K562 (cell line): ENCODE results near the gene CCDC9. TPM values are rescaled to one million over a fixed set of nuclear protein-coding genes. Genes with fewer than 3 reads are reported as not detected.
A peak's percentile ranks its signal among the peaks of the same experiment; 100 is the strongest.

Source experiments
- CAMTA2 ChIP-seq: fragments of 250-450 bp; sonication (Bioruptor Pico); conservative IDR thresholded peaks from 2 replicates; pipeline ENCODE4 v1.5.1; 2022
- CHD2 ChIP-seq: IDR thresholded peaks from 2 replicates; pipeline ENCODE4 v1.6.1; 2011; ENCODE audit warnings: low read depth, low read length
- FOXA1 ChIP-seq: fragments of 450-650 bp; IDR thresholded peaks from 2 replicates; pipeline ENCODE4 v1.6.1; 2016; ENCODE audit warnings: mild to moderate bottlenecking, borderline replicate concordance
- HLTF ChIP-seq: fragments of 450-650 bp; IDR thresholded peaks from 2 replicates; pipeline ENCODE4 v1.6.1; 2016
- KAT2B ChIP-seq: IDR thresholded peaks from one replicate; pipeline ENCODE4 v1.6.1; 2012; ENCODE audit warnings: low read depth, mild to moderate bottlenecking, control low read depth, inconsistent platforms, low read length, moderate library complexity
- KLF13 ChIP-seq: fragments of 450-650 bp; IDR thresholded peaks from 2 replicates; pipeline ENCODE4 v1.6.1; 2016; ENCODE audit warnings: missing genetic modification characterization, low read depth, mild to moderate bottlenecking, missing compliant biosample characterization, moderate library complexity, borderline replicate concordance
- NONO ChIP-seq, 2 experiments: fragments of 200-400 bp in 1 of 2; fragments of 450-650 bp in 1 of 2; formaldehyde crosslinking in 1 of 2; IDR thresholded peaks; 2 replicates each; pipeline ENCODE4 v1.6.1; 2017; ENCODE audit warnings: low read depth in 2 of 2, mild to moderate bottlenecking in 2 of 2, moderate library complexity in 2 of 2, low read length in 1 of 2
- PHF20 ChIP-seq: fragments of 450-650 bp; IDR thresholded peaks from 2 replicates; pipeline ENCODE4 v1.6.1; 2018; ENCODE audit not compliant: partially characterized antibody
- PRMT5 ChIP-seq: sonication (generic); formaldehyde crosslinking; IDR thresholded peaks from 2 replicates; pipeline ENCODE4 v1.5.0; 2020; ENCODE audit warnings: missing genetic modification reagents
- RBM34 ChIP-seq: fragments of 200-400 bp; formaldehyde crosslinking; IDR thresholded peaks from 2 replicates; pipeline ENCODE4 v1.6.1; 2018; ENCODE audit warnings: low read length, borderline replicate concordance; ENCODE audit not compliant: insufficient read depth
- SAFB2 ChIP-seq: fragments of 200-400 bp; formaldehyde crosslinking; IDR thresholded peaks from 2 replicates; pipeline ENCODE4 v1.6.1; 2018; ENCODE audit warnings: borderline replicate concordance, low read length, low read depth, moderate library complexity; ENCODE audit not compliant: severe bottlenecking
- SIX5 ChIP-seq, 2 experiments: IDR thresholded peaks; 2 replicates each; pipeline ENCODE4 v1.6.1; 2011; ENCODE audit warnings: low read length in 2 of 2, borderline replicate concordance in 1 of 2, low read depth in 1 of 2, mild to moderate bottlenecking in 1 of 2, moderate library complexity in 1 of 2; ENCODE audit not compliant: insufficient read depth in 1 of 2
- TCF7L2 ChIP-seq: fragments of 150-350 bp; IDR thresholded peaks from 2 replicates; pipeline ENCODE4 v1.6.1; 2016; ENCODE audit warnings: low read depth, mild to moderate bottlenecking, low read length, moderate library complexity
- TRIM24 ChIP-seq, 2 experiments: fragments of 450-650 bp; IDR thresholded peaks; 2 replicates each; pipeline ENCODE4 v1.6.1; 2016
- ZBED1 ChIP-seq: IDR thresholded peaks from 2 replicates; pipeline ENCODE4 v1.6.1; 2014
- ZNF780A ChIP-seq: fragments of 250-450 bp; sonication (Bioruptor Pico); IDR thresholded peaks from 2 replicates; pipeline ENCODE4 v1.5.0; 2021; ENCODE audit warnings: mild to moderate bottlenecking
- polyA plus RNA-seq, 8 experiments: library from polyadenylated mRNA; depleted of rRNA in 4 of 8; stranded (reverse) in 5 of 8; unstranded in 3 of 8; fragments of >200 nt; fragmentation: Nextera tagmentation in 2 of 8; fragmentation: Illumina TruSeq in 1 of 8; extraction: Ambion mirVana in 2 of 8; extraction: Trizol in 1 of 8; gene quantifications; 2 replicates each; pipeline versions ENCODE4 v1.2.1 to v1.2.3, GENCODE V29; 2011 to 2014; ENCODE audit warnings: inconsistent platforms in 1 of 8, missing spikeins in 1 of 8
- total RNA-seq, 7 experiments: library from RNA; depleted of rRNA in 6 of 7; stranded (reverse); fragments of >200 nt in 6 of 7; fragmentation: Illumina TruSeq in 2 of 7; extraction: Trizol in 2 of 7; gene quantifications; 2 replicates each; pipeline versions ENCODE4 v1.2.1 to v1.2.3, GENCODE V29; 2011 to 2021; ENCODE audit warnings: low replicate concordance in 1 of 7
- TF ChIP-seq, protein P1 (sequence below): sonication (generic); formaldehyde crosslinking; IDR thresholded peaks from 2 replicates; pipeline ENCODE4 v1.4.0; 2020; ENCODE audit warnings: mild to moderate bottlenecking, missing genetic modification reagents
- TF ChIP-seq, protein P2 (sequence below), 2 experiments: fragments of 200-800 bp in 1 of 2; sonication (Bioruptor generic) in 1 of 2; sonication (generic) in 1 of 2; formaldehyde crosslinking in 1 of 2; IDR thresholded peaks in 1 of 2; conservative IDR thresholded peaks in 1 of 2; 2 replicates each; pipeline versions ENCODE4 v1.5.0 to v1.6.1; 2016 to 2020; ENCODE audit warnings: missing compliant biosample characterization in 1 of 2, missing genetic modification characterization in 1 of 2, missing genetic modification reagents in 1 of 2
- TF ChIP-seq, protein P3 (sequence below): sonication (generic); formaldehyde crosslinking; IDR thresholded peaks from 2 replicates; pipeline ENCODE4 v1.5.0; 2020; ENCODE audit warnings: missing genetic modification reagents

CCDC9 gene
- total and polyA plus RNA-seq, 9 of the 15 experiments (the other 6 are each of a cell fraction or from before 2014, with no cell fraction given) = 0.23 to 38.6 (median 8.4) TPM

DNA sequence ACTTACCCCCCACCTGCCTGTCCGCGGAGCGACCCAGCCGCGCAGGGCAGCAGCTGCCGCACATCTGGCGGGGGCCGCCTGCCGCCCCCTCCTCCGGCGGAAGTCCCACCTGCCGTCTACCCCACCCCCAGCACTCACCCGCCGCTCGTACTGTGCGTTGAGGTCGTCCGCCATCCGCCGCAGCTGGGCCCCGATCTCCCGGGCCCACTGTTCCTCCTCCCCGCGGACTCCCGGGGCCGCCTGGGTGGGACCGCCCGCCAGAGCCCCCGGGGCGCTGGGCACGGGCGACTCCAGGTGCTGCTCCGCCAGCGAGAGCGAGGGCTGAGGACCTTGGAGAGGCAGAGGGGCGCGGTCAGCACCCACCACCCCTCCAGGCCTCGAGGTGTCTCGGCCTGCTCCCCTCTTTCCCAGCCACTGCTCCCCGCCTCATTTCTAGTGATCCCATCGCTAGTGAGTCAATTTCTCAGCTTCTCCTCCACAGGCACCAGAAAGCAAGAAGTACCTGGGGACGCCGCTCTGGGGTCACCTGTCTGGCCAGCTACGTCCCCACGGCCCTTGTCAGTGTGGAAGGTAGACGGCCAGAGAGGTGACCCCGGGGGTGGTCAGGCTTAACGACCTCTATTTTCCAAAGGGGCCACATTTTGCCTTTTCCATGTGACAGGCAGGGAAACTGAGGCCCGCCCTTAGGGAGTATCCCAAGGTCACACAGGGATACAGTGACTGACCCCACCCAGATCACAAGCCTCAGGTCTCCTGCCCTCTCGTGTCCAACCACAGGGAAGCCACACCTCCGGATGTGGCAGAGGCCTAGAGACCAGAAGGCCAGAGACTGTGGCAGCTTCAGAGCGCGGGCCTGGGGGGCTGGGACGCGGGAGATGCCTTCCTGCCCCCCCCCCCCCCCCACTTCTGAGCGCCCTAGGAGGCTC, 29.6 kb upstream of the CCDC9 start (continued):
- TF ChIP-seq SAFB2 = no peak
- no peak for TF ChIP-seq SIX5 (IDR thresholded peaks at IDR 0.05; ENCODE audit: borderline replicate concordance in 1 of 2, insufficient read depth in 1 of 2, low read depth in 1 of 2, low read length in 2 of 2)
- TF ChIP-seq RBM34 = peak; percentile 15; the same call in 1 of the 2 replicates
- TF ChIP-seq NONO (IDR thresholded peaks at IDR 0.05; ENCODE audit: low read depth in 2 of 2, low read length in 1 of 2) = peak in 1 of 2 experiments; percentile 99; a peak in 2 of 4 replicates
- TF ChIP-seq, protein P1, sequence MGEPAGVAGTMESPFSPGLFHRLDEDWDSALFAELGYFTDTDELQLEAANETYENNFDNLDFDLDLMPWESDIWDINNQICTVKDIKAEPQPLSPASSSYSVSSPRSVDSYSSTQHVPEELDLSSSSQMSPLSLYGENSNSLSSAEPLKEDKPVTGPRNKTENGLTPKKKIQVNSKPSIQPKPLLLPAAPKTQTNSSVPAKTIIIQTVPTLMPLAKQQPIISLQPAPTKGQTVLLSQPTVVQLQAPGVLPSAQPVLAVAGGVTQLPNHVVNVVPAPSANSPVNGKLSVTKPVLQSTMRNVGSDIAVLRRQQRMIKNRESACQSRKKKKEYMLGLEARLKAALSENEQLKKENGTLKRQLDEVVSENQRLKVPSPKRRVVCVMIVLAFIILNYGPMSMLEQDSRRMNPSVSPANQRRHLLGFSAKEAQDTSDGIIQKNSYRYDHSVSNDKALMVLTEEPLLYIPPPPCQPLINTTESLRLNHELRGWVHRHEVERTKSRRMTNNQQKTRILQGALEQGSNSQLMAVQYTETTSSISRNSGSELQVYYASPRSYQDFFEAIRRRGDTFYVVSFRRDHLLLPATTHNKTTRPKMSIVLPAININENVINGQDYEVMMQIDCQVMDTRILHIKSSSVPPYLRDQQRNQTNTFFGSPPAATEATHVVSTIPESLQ (CRISPR knock-in tag) = no peak
- TF ChIP-seq FOXA1 = no peak
- TF ChIP-seq CHD2 = no peak
- no peak; the same call in 1 of the 2 replicates for TF ChIP-seq HLTF
- TF ChIP-seq, protein P2, sequence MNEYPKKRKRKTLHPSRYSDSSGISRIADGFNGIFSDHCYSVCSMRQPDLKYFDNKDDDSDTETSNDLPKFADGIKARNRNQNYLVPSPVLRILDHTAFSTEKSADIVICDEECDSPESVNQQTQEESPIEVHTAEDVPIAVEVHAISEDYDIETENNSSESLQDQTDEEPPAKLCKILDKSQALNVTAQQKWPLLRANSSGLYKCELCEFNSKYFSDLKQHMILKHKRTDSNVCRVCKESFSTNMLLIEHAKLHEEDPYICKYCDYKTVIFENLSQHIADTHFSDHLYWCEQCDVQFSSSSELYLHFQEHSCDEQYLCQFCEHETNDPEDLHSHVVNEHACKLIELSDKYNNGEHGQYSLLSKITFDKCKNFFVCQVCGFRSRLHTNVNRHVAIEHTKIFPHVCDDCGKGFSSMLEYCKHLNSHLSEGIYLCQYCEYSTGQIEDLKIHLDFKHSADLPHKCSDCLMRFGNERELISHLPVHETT (CRISPR knock-in tag; conservative IDR thresholded peaks at IDR 0.05 in 1 of 2, IDR thresholded peaks at IDR 0.05 in 1 of 2) = no peak; a peak in 1 of 4 replicates
- no peak for TF ChIP-seq TCF7L2
- no peak for TF ChIP-seq KAT2B
- TF ChIP-seq KLF13 = no peak; the same call in 1 of the 2 replicates
- peak; percentile 57 for TF ChIP-seq PHF20
- TF ChIP-seq TRIM24 (IDR thresholded peaks at IDR 0.05) = no peak; a peak in 1 of 4 replicates
- TF ChIP-seq, protein P3, sequence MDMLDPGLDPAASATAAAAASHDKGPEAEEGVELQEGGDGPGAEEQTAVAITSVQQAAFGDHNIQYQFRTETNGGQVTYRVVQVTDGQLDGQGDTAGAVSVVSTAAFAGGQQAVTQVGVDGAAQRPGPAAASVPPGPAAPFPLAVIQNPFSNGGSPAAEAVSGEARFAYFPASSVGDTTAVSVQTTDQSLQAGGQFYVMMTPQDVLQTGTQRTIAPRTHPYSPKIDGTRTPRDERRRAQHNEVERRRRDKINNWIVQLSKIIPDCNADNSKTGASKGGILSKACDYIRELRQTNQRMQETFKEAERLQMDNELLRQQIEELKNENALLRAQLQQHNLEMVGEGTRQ (CRISPR knock-in tag) = no peak
- TF ChIP-seq ZNF780A (CRISPR knock-in tag) = 0 out of 2 replicates have a peak, but pooled peaks have one; percentile 40
- TF ChIP-seq PRMT5 = 0 out of 2 replicates have a peak, but pooled peaks have one; percentile 21
- no peak for TF ChIP-seq CAMTA2
- TF ChIP-seq ZBED1 = no peak
